Esophagus squamous epithelium (tissue), 5 donors: ENCODE data around the gene NEDD8. TPM values are rescaled to one million over a fixed set of nuclear protein-coding genes. Genes with fewer than 3 reads are reported as not detected.
"Not testable (repeated sequence)": the region's sequence is repeated elsewhere in the genome, so short reads cannot be mapped to it uniquely, and the experiment has no call there.

Source experiments
- DNase-seq: peaks from one replicate; lab custom pipeline; 2025; lab: John Stamatoyannopoulos, UW
- H3K27ac ChIP-seq, 4 donors: fragments of 200-600 bp; sonication (generic); one replicate each; pipeline ENCODE4 v1.5.1; 2016 to 2019; ENCODE audit warnings: mild to moderate bottlenecking in 1 of 4
- H3K27me3 ChIP-seq, 4 donors: fragments of 200-600 bp; sonication (generic); 1 replicate in 3 of 4; 2 replicates in 1 of 4; pipeline versions ENCODE4 v1.5.1 to v1.6.0; 2017 to 2021; ENCODE audit warnings: antibody characterized with exemption in 1 of 4
- H3K36me3 ChIP-seq, 3 donors: fragments of 200-600 bp; sonication (generic); one replicate each; pipeline ENCODE4 v1.5.1; 2016 to 2019
- H3K4me1 ChIP-seq, 3 donors: fragments of 200-600 bp; sonication (generic); one replicate each; pipeline ENCODE4 v1.5.1; 2017 to 2019
- H3K4me3 ChIP-seq, 4 donors: fragments of 200-600 bp; sonication (generic); 1 replicate in 3 of 4; 2 replicates in 1 of 4; pipeline ENCODE4 v1.5.1; 2016 to 2019; ENCODE audit warnings: mild to moderate bottlenecking in 2 of 4, moderate library complexity in 1 of 4
- H3K9me3 ChIP-seq, 3 donors: fragments of 200-600 bp; sonication (generic); one replicate each; pipeline ENCODE4 v1.5.1; 2016 to 2019
- CTCF ChIP-seq, 6 experiments: fragments of 450-650 bp in 4 of 6; fragments of 200-600 bp in 2 of 6; sonication (generic) in 2 of 6; IDR thresholded peaks; one replicate each; pipeline ENCODE4 v1.5.1; 2016 to 2019; ENCODE audit warnings: antibody characterized with exemption in 6 of 6, mild to moderate bottlenecking in 4 of 6, moderate library complexity in 4 of 6
- POLR2A ChIP-seq, 4 donors: fragments of 450-650 bp; IDR thresholded peaks; one replicate each; pipeline ENCODE4 v1.6.1; 2017; ENCODE audit warnings: antibody characterized with exemption in 4 of 4, mild to moderate bottlenecking in 4 of 4, moderate library complexity in 3 of 4
- WGBS, 2 donors: methylation state at CpG; one replicate each; pipeline ENCODE4 v1.1.5; 2018; 5-methylcytosine and 5-hydroxymethylcytosine counted together
- intact Hi-C: fragments of 100-400 bp; cut with DNase I; formaldehyde crosslinking; loops from one replicate; pipeline ENCODE4 v1.15.0; 2022
- total RNA-seq, 4 donors: library from RNA; depleted of rRNA; stranded (reverse); fragments of >200 nt; gene quantifications; one replicate each; pipeline ENCODE4 v1.1.0, GENCODE V29; 2016
- donor health status: DM: yes; HTN: yes; CAD: no.

NEDD8 gene
- total RNA-seq, 4 donors from 2014 or later = 93.1 to 182 (median 121) TPM

GRCh38 chr14:24231263-24232120 lies 675 bp downstream of the NEDD8 start:
- intact Hi-C loops = no loop called here
- no peak for DNase-seq

GRCh38 chr14:24228902-24229301 lies 3.3 kb downstream of the NEDD8 start:
- Histone ChIP-seq H3K27ac (no peak overlapping the region), H3K9me3 (no peaks in the 10 kb centered on the region), H3K4me3 (no peak overlapping the region), H3K27me3 (no peaks in the 10 kb centered on the region), H3K4me1 (peaks cover 20 to 34% (median 25%) of the 10 kb centered on the region in 3 donors), H3K36me3 (peaks cover 0 to 20% (median 0%) of the 10 kb centered on the region in 3 donors)
- WGBS, 2 donors = 29 to 50% methylated on average over 1 of the region's 1 CpG
- intact Hi-C loops = no loop called here
- DNase-seq = no peak
- TF ChIP-seq POLR2A (IDR thresholded peaks at IDR 0.05) (no peak), CTCF (IDR thresholded peaks at IDR 0.05) (no peak)

More at GRCh38 chr14:24231263-24232120, 675 bp downstream of the NEDD8 start:
- H3K9me3 ChIP-seq = no peaks in the 10 kb centered on the region
- H3K27me3 ChIP-seq = no peaks in the 10 kb centered on the region
- peaks cover 20 to 48% (median 33%) of the 10 kb centered on the region in 3 donors for H3K4me1 ChIP-seq
- peak overlapping the region; percentile 86 to 97 (median 88) for H3K27ac ChIP-seq
- peaks cover 0 to 36% (median 0%) of the 10 kb centered on the region in 3 donors for H3K36me3 ChIP-seq
- peak overlapping the region; percentile 60 to 97 (median 71) for H3K4me3 ChIP-seq
- no peak for TF ChIP-seq CTCF (IDR thresholded peaks at IDR 0.05)
- no peak for TF ChIP-seq POLR2A (IDR thresholded peaks at IDR 0.05)
- 12% methylated on average over 15 to 18 of the region's 23 CpGs for WGBS, 2 donors

GRCh38 chr14:24226473-24226872 lies 5.7 kb downstream of the NEDD8 start:
- peaks cover 9 to 20% (median 14%) of the 10 kb centered on the region in 3 donors for H3K4me1 ChIP-seq
- no peak for TF ChIP-seq POLR2A (IDR thresholded peaks at IDR 0.05)
- no peak for TF ChIP-seq CTCF (IDR thresholded peaks at IDR 0.05)
- WGBS, 2 donors = 64 to 78% methylated on average over 1 of the region's 1 CpG
- DNase-seq = no peak
- no peaks in the 10 kb centered on the region for H3K9me3 ChIP-seq
- intact Hi-C loops = no loop called here
- no peak overlapping the region for H3K27ac ChIP-seq
- H3K36me3 ChIP-seq = peaks cover 0 to 20% (median 0%) of the 10 kb centered on the region in 3 donors
- no peak overlapping the region for H3K4me3 ChIP-seq
- H3K27me3 ChIP-seq = no peaks in the 10 kb centered on the region

- H3K4me1 ChIP-seq = peaks cover 0 to 7% (median 1%) of the 10 kb centered on the region in 3 donors
- H3K27ac ChIP-seq = peak overlapping the region in 1 of 4 donors; percentile 24
Observed at GRCh38 chr14:24224618-24225071, 7.5 kb downstream of the NEDD8 start.

DNA sequence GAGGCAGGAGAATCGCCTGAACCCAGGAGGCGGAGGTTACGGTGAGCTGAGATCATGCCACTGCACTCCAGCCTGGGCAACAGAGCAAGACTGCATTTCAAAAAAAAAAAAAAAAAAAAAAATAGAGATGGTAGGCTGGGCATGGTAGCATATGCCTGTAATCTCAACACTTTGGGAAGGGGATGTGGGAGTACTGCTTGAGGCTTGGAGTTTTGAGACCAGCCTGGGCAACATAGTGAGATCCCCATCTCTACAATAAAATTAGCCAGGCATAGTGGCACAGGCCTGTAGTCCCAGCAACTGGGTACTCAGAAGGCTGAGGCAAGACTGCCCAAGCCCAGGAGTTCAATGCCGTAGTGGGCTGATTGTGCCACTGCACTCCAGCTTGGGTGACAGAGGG lies 9.2 kb downstream of the NEDD8 start:
- intact Hi-C loops, DNase-seq, H3K9me3 ChIP-seq, H3K4me3 ChIP-seq, H3K27me3 ChIP-seq, H3K4me1 ChIP-seq, H3K27ac ChIP-seq: not testable (repeated sequence)
- H3K36me3 ChIP-seq = peaks cover 0 to 17% (median 0%) of the 10 kb centered on the region in 3 donors
- 95% methylated on average over 4 of the region's 4 CpGs for WGBS, 2 donors

More at GRCh38 chr14:24224618-24225071, 7.5 kb downstream of the NEDD8 start:
- DNase-seq = no peak
- Histone ChIP-seq H3K9me3 (no peaks in the 10 kb centered on the region), H3K36me3 (peaks cover 0 to 20% (median 0%) of the 10 kb centered on the region in 3 donors), H3K27me3 (no peaks in the 10 kb centered on the region), H3K4me3 (no peak overlapping the region)
- WGBS, 2 donors = 75 to 80% methylated on average over 7 of the region's 7 CpGs
- TF ChIP-seq POLR2A (IDR thresholded peaks at IDR 0.05) = no peak
- no peak for TF ChIP-seq CTCF (IDR thresholded peaks at IDR 0.05)
- intact Hi-C loops = no loop called here
